ENCODE measurements around the gene NDST3.

NDST3 gene

DNA sequence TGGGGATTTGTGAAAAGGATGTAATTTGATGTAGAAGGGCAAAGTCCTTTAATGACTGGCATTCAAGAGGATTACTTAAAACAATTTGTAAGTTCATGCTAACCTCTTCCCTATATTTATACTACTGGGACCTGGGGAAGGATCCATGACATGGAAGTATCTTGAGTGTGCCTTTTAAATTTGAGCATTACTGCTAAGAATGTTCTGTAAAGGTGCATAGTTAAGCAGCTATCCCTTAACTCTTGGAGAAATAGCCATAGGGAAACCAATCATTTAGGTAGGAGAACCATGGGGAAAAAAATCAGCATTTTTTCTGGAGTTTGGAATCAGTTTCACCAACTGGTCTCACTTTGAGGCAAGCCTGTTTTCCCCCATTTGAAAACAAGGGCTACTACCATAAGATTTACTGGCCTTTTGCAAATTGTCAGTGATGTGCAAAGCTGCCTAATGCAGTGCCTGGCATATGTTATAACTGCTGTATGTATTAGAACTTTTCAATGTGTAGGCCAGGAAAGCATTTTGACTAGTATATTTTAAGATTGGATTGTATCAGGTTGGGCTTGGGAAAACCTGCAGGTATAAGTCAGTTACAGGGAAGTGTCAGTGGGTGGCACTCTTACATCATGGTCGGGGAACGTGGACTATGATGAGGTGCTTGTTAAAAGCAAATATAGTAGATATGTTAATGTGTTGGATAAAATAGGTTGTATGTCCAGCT is 246.4 kb downstream of the NDST3 start:
- ATAC-seq (ENCODE audit: insufficient read depth, low read depth), result peak; percentile 15; the same call in 1 of the 3 replicates

DNA sequence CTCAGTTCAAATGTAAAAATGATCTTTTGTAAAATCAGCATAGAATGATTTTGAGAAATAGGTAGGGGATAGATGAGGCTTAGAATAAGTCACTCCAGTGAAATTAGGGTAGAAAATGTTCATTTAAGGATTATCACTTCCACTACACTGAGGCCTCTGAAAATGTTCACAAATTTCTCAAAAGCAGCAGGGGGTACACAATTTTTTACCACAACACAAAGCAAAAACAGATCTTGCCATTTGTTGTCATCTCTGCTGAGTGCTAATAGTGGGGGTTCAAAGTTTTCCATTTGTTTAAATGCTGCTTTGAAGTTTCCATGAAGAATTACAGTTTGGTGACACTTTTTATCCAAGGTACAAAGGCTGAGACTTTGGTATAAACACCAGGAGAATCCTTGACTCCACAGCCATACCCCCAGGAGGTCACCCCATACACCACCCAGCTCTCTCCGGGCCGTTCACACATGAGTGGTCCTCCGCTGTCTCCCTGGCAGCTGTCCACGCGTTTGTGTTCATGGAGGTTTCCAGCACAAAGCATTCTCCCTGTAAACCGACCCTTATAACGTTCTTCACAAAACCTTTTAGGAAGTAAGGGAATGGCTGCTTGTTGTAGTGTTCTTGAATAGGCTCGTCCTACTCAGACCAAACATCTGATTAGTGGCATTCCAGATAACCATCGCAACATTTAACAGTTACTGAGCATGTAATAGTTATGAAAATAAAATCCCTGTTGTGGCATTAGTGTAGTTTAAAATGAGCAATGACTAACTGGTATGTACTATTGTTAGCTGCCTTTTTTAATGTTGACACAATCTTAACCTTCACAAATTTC is 247.5 kb downstream of the NDST3 start:
- Histone ChIP-seq H3K27ac (ENCODE audit: low read length) (no peak overlapping the region), H3K4me3 (ENCODE audit: low read depth in 1 of 2, low read length in 2 of 2) (no peak overlapping the region), H3K4me2 (ENCODE audit: insufficient read depth, low read length) (peak overlapping the region; percentile 73; the same call in 1 of the 2 replicates), H3K27me3 (ENCODE audit: insufficient read depth, low read length, poor library complexity) (no peaks in the 10 kb centered on the region), H3K9ac (ENCODE audit: low read depth, low read length) (no peak overlapping the region), H3K4me1 (ENCODE audit: insufficient read depth, low read length) (peaks cover 32% of the 10 kb centered on the region), H4K20me1 (ENCODE audit: insufficient read depth, low read length) (peaks cover 10% of the 10 kb centered on the region; the same call in 1 of the 2 replicates), H3K9me3 (ENCODE audit: insufficient read depth, low read length, severe bottlenecking) (no peaks in the 10 kb centered on the region), H3K79me2 (ENCODE audit: insufficient read depth, low read length) (peaks cover 24% of the 10 kb centered on the region), H3K36me3 (ENCODE audit: insufficient read depth, low read length) (peaks cover 36% of the 10 kb centered on the region), H2AFZ (ENCODE audit: low read depth, low read length) (no peak overlapping the region)
- ATAC-seq (ENCODE audit: insufficient read depth, low read depth) (no peak), DNase-seq (no peak)
- no peak for TF ChIP-seq EZH2 (IDR thresholded peaks at IDR 0.05; ENCODE audit: borderline replicate concordance, low read depth, low read length, severe bottlenecking)
- TF ChIP-seq, protein P1, sequence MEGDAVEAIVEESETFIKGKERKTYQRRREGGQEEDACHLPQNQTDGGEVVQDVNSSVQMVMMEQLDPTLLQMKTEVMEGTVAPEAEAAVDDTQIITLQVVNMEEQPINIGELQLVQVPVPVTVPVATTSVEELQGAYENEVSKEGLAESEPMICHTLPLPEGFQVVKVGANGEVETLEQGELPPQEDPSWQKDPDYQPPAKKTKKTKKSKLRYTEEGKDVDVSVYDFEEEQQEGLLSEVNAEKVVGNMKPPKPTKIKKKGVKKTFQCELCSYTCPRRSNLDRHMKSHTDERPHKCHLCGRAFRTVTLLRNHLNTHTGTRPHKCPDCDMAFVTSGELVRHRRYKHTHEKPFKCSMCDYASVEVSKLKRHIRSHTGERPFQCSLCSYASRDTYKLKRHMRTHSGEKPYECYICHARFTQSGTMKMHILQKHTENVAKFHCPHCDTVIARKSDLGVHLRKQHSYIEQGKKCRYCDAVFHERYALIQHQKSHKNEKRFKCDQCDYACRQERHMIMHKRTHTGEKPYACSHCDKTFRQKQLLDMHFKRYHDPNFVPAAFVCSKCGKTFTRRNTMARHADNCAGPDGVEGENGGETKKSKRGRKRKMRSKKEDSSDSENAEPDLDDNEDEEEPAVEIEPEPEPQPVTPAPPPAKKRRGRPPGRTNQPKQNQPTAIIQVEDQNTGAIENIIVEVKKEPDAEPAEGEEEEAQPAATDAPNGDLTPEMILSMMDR (IDR thresholded peaks at IDR 0.05; ENCODE audit: borderline replicate concordance, extremely low read depth, low read length, poor library complexity, severe bottlenecking), result no peak

More for the DNA sequence above, 246.4 kb downstream of the NDST3 start:
- peak overlapping the region; percentile 75 to 82; a peak in 3 of 4 replicates for H3K4me3 ChIP-seq (ENCODE audit: low read depth in 1 of 2, low read length in 2 of 2)
- TF ChIP-seq, protein P1 (IDR thresholded peaks at IDR 0.05; ENCODE audit: borderline replicate concordance, extremely low read depth, low read length, poor library complexity, severe bottlenecking), result peak; percentile 70
- no peak for TF ChIP-seq EZH2 (IDR thresholded peaks at IDR 0.05; ENCODE audit: borderline replicate concordance, low read depth, low read length, severe bottlenecking)
- no peak overlapping the region for H2AFZ ChIP-seq (ENCODE audit: low read depth, low read length)
- no peaks in the 10 kb centered on the region for H3K27me3 ChIP-seq (ENCODE audit: insufficient read depth, low read length, poor library complexity)
- peaks cover 10% of the 10 kb centered on the region; the same call in 1 of the 2 replicates for H4K20me1 ChIP-seq (ENCODE audit: insufficient read depth, low read length)
- H3K36me3 ChIP-seq (ENCODE audit: insufficient read depth, low read length), result peaks cover 36% of the 10 kb centered on the region
- peak; percentile 47 for DNase-seq
- H3K9me3 ChIP-seq (ENCODE audit: insufficient read depth, low read length, severe bottlenecking), result no peaks in the 10 kb centered on the region
- H3K4me1 ChIP-seq (ENCODE audit: insufficient read depth, low read length), result peaks cover 32% of the 10 kb centered on the region
- H3K9ac ChIP-seq (ENCODE audit: low read depth, low read length), result peak overlapping the region; percentile 74
- peak overlapping the region; percentile 88; the same call in 1 of the 2 replicates for H3K27ac ChIP-seq (ENCODE audit: low read length)
- H3K79me2 ChIP-seq (ENCODE audit: insufficient read depth, low read length), result peaks cover 24% of the 10 kb centered on the region
- H3K4me2 ChIP-seq (ENCODE audit: insufficient read depth, low read length), result peak overlapping the region; percentile 73

DNA sequence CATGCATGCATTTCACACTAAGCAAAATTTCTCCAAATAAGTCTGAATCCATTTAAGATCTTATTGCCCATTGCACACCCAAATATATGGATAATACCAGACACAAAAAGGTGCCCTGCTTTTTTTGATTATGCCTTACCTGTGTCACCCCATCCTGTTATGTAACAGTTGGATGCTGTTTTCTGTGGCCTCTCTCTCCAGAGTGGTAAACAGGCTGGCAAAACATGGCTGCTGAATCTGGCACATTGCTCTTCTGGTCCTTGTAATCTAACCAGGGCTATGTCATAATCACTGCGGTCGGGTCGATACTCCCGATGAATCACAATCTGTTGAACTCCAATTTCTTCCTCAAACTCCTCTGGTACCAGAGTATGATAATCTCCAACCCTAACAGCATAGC is 248.4 kb downstream of the NDST3 start:
- Histone ChIP-seq H4K20me1 (ENCODE audit: insufficient read depth, low read length) (peaks cover 10% of the 10 kb centered on the region; the same call in 1 of the 2 replicates), H3K4me1 (ENCODE audit: insufficient read depth, low read length) (peaks cover 28% of the 10 kb centered on the region), H2AFZ (ENCODE audit: low read depth, low read length) (no peak overlapping the region), H3K9ac (ENCODE audit: low read depth, low read length) (no peak overlapping the region), H3K4me2 (ENCODE audit: insufficient read depth, low read length) (no peak overlapping the region), H3K79me2 (ENCODE audit: insufficient read depth, low read length) (peaks cover 24% of the 10 kb centered on the region), H3K27ac (ENCODE audit: low read length) (no peak overlapping the region), H3K36me3 (ENCODE audit: insufficient read depth, low read length) (peaks cover 36% of the 10 kb centered on the region), H3K27me3 (ENCODE audit: insufficient read depth, low read length, poor library complexity) (no peaks in the 10 kb centered on the region), H3K4me3 (ENCODE audit: low read depth in 1 of 2, low read length in 2 of 2) (no peak overlapping the region), H3K9me3 (ENCODE audit: insufficient read depth, low read length, severe bottlenecking) (no peaks in the 10 kb centered on the region)
- DNase-seq (no peak), ATAC-seq (ENCODE audit: insufficient read depth, low read depth) (no peak)
- TF ChIP-seq EZH2 (IDR thresholded peaks at IDR 0.05; ENCODE audit: borderline replicate concordance, low read depth, low read length, severe bottlenecking), result no peak
- TF ChIP-seq, protein P1 (IDR thresholded peaks at IDR 0.05; ENCODE audit: borderline replicate concordance, extremely low read depth, low read length, poor library complexity, severe bottlenecking), result no peak

Data from DND-41 (cell line).